Kidney (tissue), 14 donors: ENCODE data around the gene PRKAG2. TPM values are rescaled to one million over a fixed set of nuclear protein-coding genes. Genes with fewer than 3 reads are reported as not detected.

Experiments used
- DNase-seq, 5 donors: peaks; one replicate each; pipeline ENCODE4 v3.0.0-alpha.2; 2013 to 2020
- FAIRE-seq: peaks from 2 replicates; lab custom pipeline; 2012; peaks lifted over from hg19 to GRCh38; lab: Jason Lieb, UNC
- H3K27ac ChIP-seq, 2 donors: one replicate each; pipeline ENCODE4 v1.7.0; 2013; ENCODE audit warnings: low read depth in 2 of 2, low read length in 2 of 2, inconsistent platforms in 1 of 2
- H3K27me3 ChIP-seq: one replicate; pipeline ENCODE4 v1.7.1; 2013; ENCODE audit warnings: low read length, inconsistent platforms; ENCODE audit not compliant: control insufficient read depth, insufficient read depth
- H3K36me3 ChIP-seq, 3 donors: one replicate each; pipeline versions ENCODE4 v1.7.0 to v1.7.1; 2013; ENCODE audit warnings: low read length in 3 of 3, control low read depth in 1 of 3, inconsistent platforms in 1 of 3; ENCODE audit not compliant: insufficient read depth in 3 of 3, control insufficient read depth in 2 of 3
- H3K4me1 ChIP-seq, 3 donors: one replicate each; pipeline versions ENCODE4 v1.7.0 to v1.7.1; 2013; ENCODE audit warnings: low read length in 3 of 3, inconsistent platforms in 1 of 3, low read depth in 1 of 3; ENCODE audit not compliant: control insufficient read depth in 2 of 3, insufficient read depth in 2 of 3
- H3K4me3 ChIP-seq, 3 donors: one replicate each; pipeline versions ENCODE4 v1.7.0 to v1.8.1; 2013; ENCODE audit warnings: low read length in 3 of 3, control low read depth in 1 of 3, inconsistent platforms in 1 of 3
- H3K9ac ChIP-seq, 3 donors: one replicate each; pipeline versions ENCODE4 v1.7.0 to v1.7.1; 2013; ENCODE audit warnings: low read length in 3 of 3, control low read depth in 1 of 3, inconsistent platforms in 1 of 3
- H3K9me3 ChIP-seq, 3 donors: one replicate each; pipeline versions ENCODE4 v1.7.0 to v1.7.1; 2013; ENCODE audit warnings: low read length in 3 of 3, control low read depth in 1 of 3, inconsistent platforms in 1 of 3; ENCODE audit not compliant: control insufficient read depth in 2 of 3, insufficient read depth in 1 of 3
- intact Hi-C: fragments of 100-400 bp; cut with DNase I; formaldehyde crosslinking; loops from one replicate; pipeline ENCODE4 v1.11.1; 2022
- polyA plus RNA-seq: library from polyadenylated mRNA; stranded (reverse); fragments of 350-450 nt; fragmentation: Illumina TruSeq; extraction: RNeasy Lipid Tissue Mini Kit (QIAGEN cat#74804); gene quantifications from one replicate; pipeline ENCODE4 v1.2.3, GENCODE V29; 2014; ENCODE audit warnings: low read depth, low replicate concordance; ENCODE audit not compliant: insufficient read depth
- total RNA-seq: library from RNA; stranded (reverse); fragmentation: NEBNext Ultra II Directional; extraction: Animal tissue kit (Norgen Biotek cat#: 25700); gene quantifications from one replicate; pipeline ENCODE4 v1.2.1, GENCODE V29; 2021
- TF ChIP-seq, protein P1 (sequence below): IDR thresholded peaks from 3 replicates; pipeline ENCODE4 v1.5.1; 2012; ENCODE audit warnings: mild to moderate bottlenecking, moderate library complexity, borderline replicate concordance; ENCODE audit not compliant: insufficient read depth; ENCODE audit errors: extremely low read depth
- donor health status: control.
- donor health status: control.
- donor health status: control.
- donor health status: control.
- donor health status: control.
- donor health status: DM: yes; HTN: yes; CAD: no.
- donor health status: Normal renal cell carcinoma (clear cell type).

PRKAG2 gene
- total and polyA plus RNA-seq, 2 donors from 2014 or later = 40.7 to 40.9 TPM

DNA sequence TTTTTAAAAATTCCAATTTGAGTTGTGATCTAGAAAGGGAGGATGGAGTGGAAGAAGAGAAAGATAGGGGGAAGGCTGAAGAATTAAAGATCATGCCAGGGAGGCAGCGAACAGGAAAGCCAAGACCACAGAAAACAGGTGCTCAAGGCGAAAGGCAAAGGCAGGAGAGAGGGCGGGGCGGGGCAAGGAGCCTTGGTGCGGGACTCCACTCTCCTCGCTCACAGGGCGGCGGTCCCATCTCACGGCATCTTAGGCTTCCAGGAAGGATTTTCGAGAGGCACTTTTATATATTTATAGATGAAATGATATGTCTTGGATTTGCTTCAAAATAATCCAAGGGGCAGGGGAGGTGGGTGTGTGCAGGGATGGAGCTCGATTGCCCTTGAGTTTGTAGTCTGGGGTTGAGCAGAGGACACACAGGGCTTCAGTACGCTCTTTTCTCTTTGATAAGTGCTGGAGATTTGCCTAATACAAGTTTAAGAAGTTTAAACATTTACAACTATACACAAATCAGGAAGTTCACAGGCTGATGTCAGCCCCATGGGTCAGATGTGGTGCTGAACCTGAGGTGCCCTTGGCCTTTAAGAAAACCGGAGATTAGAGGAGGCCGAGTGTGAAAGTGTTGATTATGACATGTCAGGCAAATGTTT lies 161.1 kb downstream of the PRKAG2 start:
- Histone ChIP-seq H3K4me3 (no peak overlapping the region), H3K4me1 (peaks cover 0 to 34% (median 32%) of the 10 kb centered on the region in 3 donors), H3K27ac (peak overlapping the region; percentile 84 to 86), H3K36me3 (no peaks in the 10 kb centered on the region), H3K27me3 (no peaks in the 10 kb centered on the region), H3K9ac (peak overlapping the region in 1 of 3 donors; percentile 70), H3K9me3 (no peaks in the 10 kb centered on the region)
- no peak for DNase-seq
- intact Hi-C loops = no loop called here
- TF ChIP-seq, protein P1, sequence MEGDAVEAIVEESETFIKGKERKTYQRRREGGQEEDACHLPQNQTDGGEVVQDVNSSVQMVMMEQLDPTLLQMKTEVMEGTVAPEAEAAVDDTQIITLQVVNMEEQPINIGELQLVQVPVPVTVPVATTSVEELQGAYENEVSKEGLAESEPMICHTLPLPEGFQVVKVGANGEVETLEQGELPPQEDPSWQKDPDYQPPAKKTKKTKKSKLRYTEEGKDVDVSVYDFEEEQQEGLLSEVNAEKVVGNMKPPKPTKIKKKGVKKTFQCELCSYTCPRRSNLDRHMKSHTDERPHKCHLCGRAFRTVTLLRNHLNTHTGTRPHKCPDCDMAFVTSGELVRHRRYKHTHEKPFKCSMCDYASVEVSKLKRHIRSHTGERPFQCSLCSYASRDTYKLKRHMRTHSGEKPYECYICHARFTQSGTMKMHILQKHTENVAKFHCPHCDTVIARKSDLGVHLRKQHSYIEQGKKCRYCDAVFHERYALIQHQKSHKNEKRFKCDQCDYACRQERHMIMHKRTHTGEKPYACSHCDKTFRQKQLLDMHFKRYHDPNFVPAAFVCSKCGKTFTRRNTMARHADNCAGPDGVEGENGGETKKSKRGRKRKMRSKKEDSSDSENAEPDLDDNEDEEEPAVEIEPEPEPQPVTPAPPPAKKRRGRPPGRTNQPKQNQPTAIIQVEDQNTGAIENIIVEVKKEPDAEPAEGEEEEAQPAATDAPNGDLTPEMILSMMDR = no peak
- no peak for FAIRE-seq

DNA sequence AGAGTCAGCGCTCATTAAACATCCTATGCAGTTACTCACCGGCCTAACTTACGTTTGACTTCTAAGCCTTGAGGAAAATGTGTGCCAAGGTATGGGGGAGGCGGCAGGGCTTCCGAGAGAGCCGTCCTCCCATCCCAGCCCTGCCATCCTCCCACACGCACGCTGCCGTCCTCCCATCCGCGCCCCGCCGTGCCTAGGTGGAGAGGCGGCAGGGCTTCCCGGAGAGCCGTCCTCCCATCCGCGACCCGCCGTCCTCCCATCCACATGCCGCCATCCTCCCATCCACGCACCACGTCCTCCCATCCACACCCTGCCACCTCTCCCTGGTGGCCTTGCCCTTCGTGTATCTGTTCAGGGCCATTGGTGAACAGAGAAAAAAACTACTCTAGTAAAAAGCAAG lies 162.7 kb downstream of the PRKAG2 start:
- DNase-seq (no peak), FAIRE-seq (no peak)
- TF ChIP-seq, protein P1 = no peak
- intact Hi-C loops = no loop called here
- no peak overlapping the region for H3K4me3 ChIP-seq
- H3K36me3 ChIP-seq = peaks cover 3 to 5% (median 4%) of the 10 kb centered on the region in 3 donors
- H3K9me3 ChIP-seq = no peaks in the 10 kb centered on the region
- H3K9ac ChIP-seq = no peak overlapping the region
- no peaks in the 10 kb centered on the region for H3K27me3 ChIP-seq
- peaks cover 0 to 32% (median 32%) of the 10 kb centered on the region in 3 donors for H3K4me1 ChIP-seq
- H3K27ac ChIP-seq = no peak overlapping the region

DNA sequence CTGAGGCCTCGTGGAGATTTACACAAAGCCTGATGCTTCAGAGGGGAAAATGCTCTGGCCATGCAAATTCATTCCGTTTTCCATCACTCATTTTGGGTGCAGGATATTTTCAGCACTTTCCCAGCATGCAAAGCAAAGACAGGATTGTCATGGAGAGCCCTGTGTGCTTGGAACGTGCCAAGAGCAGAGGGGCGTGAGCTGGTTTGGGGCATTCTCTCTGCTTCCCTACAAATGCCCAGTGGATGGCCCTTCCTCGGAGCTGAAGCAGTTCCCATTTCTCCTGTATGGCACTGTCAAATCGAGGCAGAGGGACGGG lies 164.1 kb downstream of the PRKAG2 start:
- peaks cover 3 to 10% (median 5%) of the 10 kb centered on the region in 3 donors for H3K36me3 ChIP-seq
- peaks cover 0 to 32% (median 29%) of the 10 kb centered on the region in 3 donors for H3K4me1 ChIP-seq
- intact Hi-C loops = no loop called here
- H3K27me3 ChIP-seq = no peaks in the 10 kb centered on the region
- no peak overlapping the region for H3K27ac ChIP-seq
- DNase-seq (no peak), FAIRE-seq (no peak)
- TF ChIP-seq, protein P1 = no peak
- H3K9me3 ChIP-seq = no peaks in the 10 kb centered on the region
- no peak overlapping the region for H3K9ac ChIP-seq
- H3K4me3 ChIP-seq = no peak overlapping the region
